OCI-LY1 (cell line): ENCODE measurements around the gene TNFSF4.

ENCODE experiments used
- CTCF ChIP-seq: fragments of 200-600 bp; sonication (generic), shearing (Covaris generic); IDR thresholded peaks from 2 replicates; pipeline ENCODE4 v1.5.1; 2017; ENCODE audit warnings: mild to moderate bottlenecking, antibody characterized with exemption, low read length, moderate library complexity, mixed read lengths
- EZH2 ChIP-seq: fragments of 200-600 bp; sonication (generic), shearing (Covaris generic); IDR thresholded peaks from 2 replicates; pipeline ENCODE4 v1.8.0; 2017; ENCODE audit warnings: borderline replicate concordance, mixed run types, mild to moderate bottlenecking, antibody characterized with exemption, low read length, moderate library complexity, mixed read lengths

- no peak for TF ChIP-seq CTCF
- TF ChIP-seq EZH2 = no peak
Measured at GRCh38 chr1:173162601-173163000, 44.5 kb downstream of the TNFSF4 start.
